Smooth muscle cell (in vitro differentiated cells): ENCODE results near the gene SYNM. TPM values are rescaled to one million over a fixed set of nuclear protein-coding genes. Genes with fewer than 3 reads are reported as not detected.
A peak's percentile ranks its signal among the peaks of the same experiment; 100 is the strongest.

Experiments
- DNase-seq: peaks from one replicate; lab custom pipeline; 2025; ENCODE audit not compliant: unreplicated experiment; lab: John Stamatoyannopoulos, UW
- H2AFZ ChIP-seq: fragments of 200-600 bp; sonication (generic); 2 replicates; pipeline ENCODE4 v1.6.0; 2016; ENCODE audit warnings: antibody characterized with exemption, low read depth, mild to moderate bottlenecking
- H3F3A ChIP-seq: fragments of 200-600 bp; sonication (generic); 2 replicates; pipeline ENCODE4 v1.6.0; 2017; ENCODE audit warnings: antibody characterized with exemption, low read depth
- H3K27ac ChIP-seq: fragments of 200-600 bp; sonication (generic); 2 replicates; pipeline ENCODE4 v1.5.1; 2016; ENCODE audit warnings: low read depth, mild to moderate bottlenecking
- H3K27me3 ChIP-seq: fragments of 200-600 bp; sonication (generic); 2 replicates; pipeline ENCODE4 v1.6.1; 2016; ENCODE audit warnings: low read depth, mild to moderate bottlenecking
- H3K36me3 ChIP-seq: fragments of 200-600 bp; sonication (generic); 2 replicates; pipeline ENCODE4 v1.5.1; 2016; ENCODE audit warnings: low read depth
- H3K4me1 ChIP-seq: fragments of 200-600 bp; sonication (generic); 2 replicates; pipeline ENCODE4 v1.5.1; 2016; ENCODE audit warnings: low read depth
- H3K4me2 ChIP-seq: fragments of 200-600 bp; sonication (generic); 2 replicates; pipeline ENCODE4 v1.6.0; 2016; ENCODE audit warnings: mild to moderate bottlenecking
- H3K4me3 ChIP-seq: fragments of 200-600 bp; sonication (generic); 2 replicates; pipeline ENCODE4 v1.5.1; 2016; ENCODE audit warnings: mild to moderate bottlenecking
- H3K79me2 ChIP-seq: fragments of 200-600 bp; sonication (generic); 2 replicates; pipeline ENCODE4 v1.6.0; 2016; ENCODE audit warnings: low read depth, mild to moderate bottlenecking
- H3K9ac ChIP-seq: fragments of 200-600 bp; sonication (generic); 2 replicates; pipeline ENCODE4 v1.6.0; 2016; ENCODE audit warnings: low read depth
- H3K9me3 ChIP-seq: fragments of 200-600 bp; sonication (generic); replicated peaks from 2 replicates; pipeline ENCODE4 v1.5.1; 2016; ENCODE audit warnings: low read depth
- H4K20me1 ChIP-seq: fragments of 200-600 bp; sonication (generic); 2 replicates; pipeline ENCODE4 v1.6.0; 2016; ENCODE audit warnings: low read depth
- WGBS: methylation state at CpG from one replicate; pipeline ENCODE4 v1.1.7; 2016; ENCODE audit warnings: low lambda C conversion rate; 5-methylcytosine and 5-hydroxymethylcytosine counted together
- polyA plus RNA-seq: library from polyadenylated mRNA; unstranded; fragments of >200 nt; fragmentation: Nextera tagmentation; extraction: Ambion mirVana; gene quantifications from 2 replicates; pipeline ENCODE4 v1.2.1, GENCODE V29; 2016
- total RNA-seq: library from RNA; depleted of rRNA; stranded (reverse); fragments of >200 nt; gene quantifications from 2 replicates; pipeline ENCODE4 v1.2.3, GENCODE V29; 2014
- TF ChIP-seq, protein P1 (sequence below): fragments of 200-600 bp; sonication (generic); IDR thresholded peaks from 2 replicates; pipeline ENCODE4 v1.5.1; 2017; ENCODE audit warnings: borderline replicate concordance, mild to moderate bottlenecking, antibody characterized with exemption; ENCODE audit not compliant: insufficient read depth, poor library complexity, severe bottlenecking

Gene SYNM
- total and polyA plus RNA-seq, 2 experiments from 2014 or later, result 1.3 to 3.0 TPM

DNA sequence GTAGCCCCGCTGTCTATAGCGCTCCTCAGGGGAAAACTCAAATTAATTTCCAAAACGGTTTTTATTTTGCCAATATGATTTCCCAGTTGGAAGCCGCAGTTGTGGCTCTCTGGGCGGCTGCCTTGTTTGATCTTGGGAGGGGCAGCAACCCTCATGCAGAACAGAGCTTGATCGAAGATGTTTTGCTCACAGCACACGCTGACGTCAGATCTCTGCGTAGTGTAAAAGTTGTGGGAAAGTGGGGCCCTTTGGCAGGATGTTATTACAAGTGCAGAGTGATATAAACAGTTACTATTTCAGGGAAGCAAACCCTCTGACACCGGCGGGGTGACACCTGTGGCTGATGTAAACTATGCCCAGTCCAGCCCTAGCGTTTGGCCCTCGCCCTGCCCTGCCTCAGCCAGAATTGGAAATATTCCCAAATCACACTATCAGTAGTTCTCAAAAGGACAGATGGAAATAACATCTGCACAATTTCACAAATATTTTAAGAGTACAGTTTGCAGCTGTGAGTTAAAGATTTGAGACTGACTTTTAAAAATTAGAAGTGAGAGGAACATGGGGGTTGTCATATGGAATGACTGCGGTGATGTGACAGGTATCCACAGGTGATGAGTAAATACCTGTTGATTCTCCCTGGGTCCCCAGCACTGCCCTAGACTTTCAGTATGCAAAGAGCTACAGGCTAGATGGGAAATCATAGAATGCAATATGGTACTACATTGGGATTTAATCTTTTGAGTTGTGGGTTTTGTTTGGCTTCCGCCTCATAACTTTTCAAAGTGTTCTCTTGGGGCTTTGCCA is 1.7 kb downstream of the SYNM start:
- H3K79me2 ChIP-seq, result peaks cover 7% of the 10 kb centered on the region
- no peak for DNase-seq
- H3K4me1 ChIP-seq, result no peaks in the 10 kb centered on the region
- H3K27me3 ChIP-seq, result no peaks in the 10 kb centered on the region
- peaks cover 7% of the 10 kb centered on the region for H3F3A ChIP-seq
- H3K27ac ChIP-seq, result no peak overlapping the region
- H2AFZ ChIP-seq, result no peak overlapping the region
- no peak overlapping the region for H3K9ac ChIP-seq
- no peaks in the 10 kb centered on the region for H3K36me3 ChIP-seq
- no peaks in the 10 kb centered on the region for H4K20me1 ChIP-seq
- H3K4me3 ChIP-seq, result peak overlapping the region; percentile 58
- peak overlapping the region; percentile 97 for H3K4me2 ChIP-seq
- H3K9me3 ChIP-seq, result no peaks in the 10 kb centered on the region
- TF ChIP-seq, protein P1, sequence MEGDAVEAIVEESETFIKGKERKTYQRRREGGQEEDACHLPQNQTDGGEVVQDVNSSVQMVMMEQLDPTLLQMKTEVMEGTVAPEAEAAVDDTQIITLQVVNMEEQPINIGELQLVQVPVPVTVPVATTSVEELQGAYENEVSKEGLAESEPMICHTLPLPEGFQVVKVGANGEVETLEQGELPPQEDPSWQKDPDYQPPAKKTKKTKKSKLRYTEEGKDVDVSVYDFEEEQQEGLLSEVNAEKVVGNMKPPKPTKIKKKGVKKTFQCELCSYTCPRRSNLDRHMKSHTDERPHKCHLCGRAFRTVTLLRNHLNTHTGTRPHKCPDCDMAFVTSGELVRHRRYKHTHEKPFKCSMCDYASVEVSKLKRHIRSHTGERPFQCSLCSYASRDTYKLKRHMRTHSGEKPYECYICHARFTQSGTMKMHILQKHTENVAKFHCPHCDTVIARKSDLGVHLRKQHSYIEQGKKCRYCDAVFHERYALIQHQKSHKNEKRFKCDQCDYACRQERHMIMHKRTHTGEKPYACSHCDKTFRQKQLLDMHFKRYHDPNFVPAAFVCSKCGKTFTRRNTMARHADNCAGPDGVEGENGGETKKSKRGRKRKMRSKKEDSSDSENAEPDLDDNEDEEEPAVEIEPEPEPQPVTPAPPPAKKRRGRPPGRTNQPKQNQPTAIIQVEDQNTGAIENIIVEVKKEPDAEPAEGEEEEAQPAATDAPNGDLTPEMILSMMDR, result no peak
- WGBS, result 69% methylated on average over 15 of the region's 15 CpGs

DNA sequence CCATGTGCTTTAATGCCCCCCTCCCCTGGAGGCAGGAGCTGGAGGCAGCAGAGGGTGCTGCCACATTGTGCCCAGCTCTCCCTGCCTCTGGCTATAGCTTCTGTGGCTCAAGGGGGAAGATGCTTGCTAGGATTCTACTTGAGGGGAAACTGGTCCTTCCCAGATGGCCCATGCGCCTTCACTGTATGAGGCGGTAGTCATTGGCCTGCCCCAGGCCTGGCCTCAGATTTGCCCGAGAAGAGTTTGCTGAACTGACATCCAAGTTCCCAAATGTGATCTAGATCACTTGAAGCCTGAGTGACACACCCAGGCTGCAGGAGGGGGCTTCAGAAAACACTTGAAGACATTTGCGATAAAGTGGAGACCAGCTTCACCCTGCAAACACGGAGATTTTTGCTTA is 4.1 kb downstream of the SYNM start:
- Histone ChIP-seq H3K4me1 (no peaks in the 10 kb centered on the region), H3F3A (peaks cover 7% of the 10 kb centered on the region), H3K36me3 (no peaks in the 10 kb centered on the region), H3K9me3 (no peaks in the 10 kb centered on the region), H2AFZ (no peak overlapping the region), H3K27ac (no peak overlapping the region), H3K27me3 (no peaks in the 10 kb centered on the region), H3K79me2 (peaks cover 7% of the 10 kb centered on the region), H3K9ac (no peak overlapping the region), H3K4me2 (no peak overlapping the region), H3K4me3 (no peak overlapping the region), H4K20me1 (no peaks in the 10 kb centered on the region)
- 94% methylated on average over 5 of the region's 5 CpGs for WGBS
- DNase-seq, result no peak
- TF ChIP-seq, protein P1, result no peak

DNA sequence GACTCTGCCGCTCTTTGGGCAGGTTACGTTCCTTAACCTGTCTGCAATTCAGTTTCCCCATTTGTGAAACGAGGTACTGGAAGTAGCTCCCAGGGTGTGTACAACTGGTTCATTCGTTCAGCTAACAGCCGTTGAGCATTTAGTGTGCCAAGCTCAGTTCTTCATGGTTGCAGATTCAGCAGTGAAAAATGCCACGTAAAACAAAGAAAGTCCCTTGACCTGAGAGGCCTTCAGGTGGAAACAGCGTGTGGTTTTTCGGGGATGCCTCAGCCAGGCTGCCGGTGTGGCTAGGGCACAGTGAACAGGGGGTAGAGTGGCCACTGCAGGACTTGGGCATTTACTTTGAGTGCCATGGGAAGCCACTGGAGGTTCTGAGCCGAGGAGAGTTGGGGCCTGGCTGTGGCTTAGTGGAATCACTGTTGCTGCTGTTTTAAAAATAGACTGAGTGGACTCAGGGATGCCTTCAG is 4.7 kb downstream of the SYNM start:
- Histone ChIP-seq H3K9me3 (no peaks in the 10 kb centered on the region), H3K27me3 (no peaks in the 10 kb centered on the region), H4K20me1 (no peaks in the 10 kb centered on the region), H3K36me3 (no peaks in the 10 kb centered on the region), H2AFZ (no peak overlapping the region), H3K4me1 (no peaks in the 10 kb centered on the region), H3F3A (peaks cover 7% of the 10 kb centered on the region), H3K79me2 (peaks cover 7% of the 10 kb centered on the region), H3K9ac (no peak overlapping the region), H3K4me2 (no peak overlapping the region), H3K4me3 (no peak overlapping the region), H3K27ac (no peak overlapping the region)
- WGBS, result 74% methylated on average over 10 of the region's 10 CpGs
- TF ChIP-seq, protein P1, result no peak
- DNase-seq, result no peak

DNA sequence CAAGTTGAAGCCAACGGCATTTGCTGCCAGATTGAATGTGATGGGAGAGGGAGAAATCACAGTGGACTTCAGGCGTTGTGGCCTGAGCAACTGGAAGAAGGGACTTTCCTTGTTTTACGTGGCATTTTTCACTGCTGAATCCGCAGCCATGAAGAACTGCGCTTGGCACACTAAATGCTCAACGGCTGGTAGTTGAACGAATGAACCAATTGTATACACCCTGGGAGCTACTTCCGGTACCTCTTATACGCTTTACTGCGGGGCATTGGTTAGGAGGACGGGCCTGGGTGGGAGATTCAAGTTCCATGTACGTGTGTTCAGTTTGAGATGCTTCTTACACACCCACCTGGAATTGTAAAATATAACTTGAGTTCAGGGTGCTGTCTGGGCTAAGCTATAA is 5.2 kb downstream of the SYNM start:
- H4K20me1 ChIP-seq, result no peaks in the 10 kb centered on the region
- H3K4me2 ChIP-seq, result no peak overlapping the region
- H3K4me3 ChIP-seq, result no peak overlapping the region
- H3K79me2 ChIP-seq, result peaks cover 7% of the 10 kb centered on the region
- no peak overlapping the region for H3K27ac ChIP-seq
- no peaks in the 10 kb centered on the region for H3K4me1 ChIP-seq
- TF ChIP-seq, protein P1, result no peak
- WGBS, result 87% methylated on average over 12 of the region's 12 CpGs
- no peaks in the 10 kb centered on the region for H3K27me3 ChIP-seq
- peaks cover 7% of the 10 kb centered on the region for H3F3A ChIP-seq
- H3K9me3 ChIP-seq, result no peaks in the 10 kb centered on the region
- H3K9ac ChIP-seq, result no peak overlapping the region
- DNase-seq, result no peak
- H2AFZ ChIP-seq, result no peak overlapping the region
- H3K36me3 ChIP-seq, result no peaks in the 10 kb centered on the region
